GM21447 (cell line): Measurements from ENCODE around the gene ARHGEF37.
A peak's percentile ranks its signal among the peaks of the same experiment; 100 is the strongest.

Source experiments
- ATAC-seq: cut with Tn5 transposase; IDR thresholded peaks from one replicate; pipeline ENCODE4 v1.9.1; 2021; ENCODE audit not compliant: unreplicated experiment

The ARHGEF37 gene

DNA sequence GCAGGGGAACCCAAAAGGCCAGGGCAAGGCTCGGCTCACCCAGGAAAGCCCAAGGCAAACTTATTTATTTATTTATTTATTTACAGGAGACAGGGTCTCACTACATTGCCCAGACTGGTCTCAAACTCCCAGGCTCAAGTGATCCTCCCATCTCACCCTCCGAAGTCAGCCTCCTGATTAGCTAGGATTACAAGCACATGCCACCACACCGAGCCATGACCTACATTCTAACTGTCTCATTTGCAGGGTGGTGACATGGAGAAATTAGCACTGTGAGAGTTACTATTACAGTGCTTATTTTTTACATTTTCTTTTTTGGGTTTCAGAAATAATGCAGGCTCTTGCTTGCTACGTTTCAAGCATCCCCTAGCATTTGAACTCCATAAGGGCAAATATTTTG is 18.1 kb downstream of the ARHGEF37 start:
- ATAC-seq: no peak

DNA sequence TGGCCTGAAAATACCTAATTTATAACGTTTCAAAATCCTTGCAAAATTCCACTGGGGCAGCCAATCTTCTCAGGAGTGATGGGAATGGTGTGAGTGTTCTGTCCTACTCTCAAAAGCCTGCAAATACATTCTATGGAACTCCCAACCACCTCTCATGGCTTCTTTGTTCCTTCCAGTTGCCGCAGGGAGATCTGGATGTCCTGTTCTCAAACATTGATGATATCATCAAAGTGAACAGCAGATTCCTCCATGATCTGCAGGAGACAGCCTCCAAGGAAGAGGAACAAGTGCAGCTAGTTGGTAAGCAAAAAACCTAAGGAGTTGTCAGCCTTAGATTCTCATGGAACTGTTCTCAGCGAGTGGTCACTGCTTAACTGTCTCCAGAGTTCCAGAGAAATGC is 19.6 kb downstream of the ARHGEF37 start:
- no peak for ATAC-seq

DNA sequence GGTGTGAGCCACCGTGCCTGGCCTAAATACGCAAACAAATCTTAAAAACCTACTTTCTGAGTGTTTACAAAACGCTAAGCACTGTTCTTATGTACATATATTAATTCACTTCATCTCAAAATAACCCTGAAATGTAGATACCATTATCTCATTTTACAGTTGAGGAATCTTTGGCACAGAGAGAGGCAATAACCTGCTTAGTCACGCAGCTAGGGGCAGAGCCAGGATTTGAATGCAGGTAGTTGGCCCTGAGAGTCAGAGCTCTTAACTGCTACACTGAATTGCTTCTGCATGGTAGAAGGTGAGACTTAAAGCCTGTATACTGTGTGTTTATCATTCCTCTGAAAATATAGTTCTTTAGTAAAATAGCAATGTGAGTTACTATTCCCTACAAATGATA is 21.9 kb downstream of the ARHGEF37 start:
- ATAC-seq: no peak

DNA sequence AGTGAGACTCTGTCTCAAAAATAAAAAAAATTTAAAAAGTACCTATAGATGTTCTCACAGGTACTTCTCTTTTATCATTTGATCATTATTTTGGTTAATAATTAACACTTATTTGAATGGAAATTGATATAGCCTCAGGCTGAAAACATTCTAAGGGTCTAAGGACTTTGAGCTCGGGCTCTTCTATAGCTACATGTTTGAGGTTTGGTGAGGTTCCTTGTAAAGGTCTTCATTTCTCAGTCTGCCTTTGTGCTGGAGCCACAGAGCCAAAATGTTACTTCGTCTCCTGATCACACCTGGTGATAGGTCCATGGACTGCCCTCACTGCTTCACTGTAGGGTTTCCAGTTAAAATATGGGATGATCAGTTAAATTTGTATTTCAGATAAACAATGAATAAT is 22.6 kb downstream of the ARHGEF37 start:
- ATAC-seq: no peak

DNA sequence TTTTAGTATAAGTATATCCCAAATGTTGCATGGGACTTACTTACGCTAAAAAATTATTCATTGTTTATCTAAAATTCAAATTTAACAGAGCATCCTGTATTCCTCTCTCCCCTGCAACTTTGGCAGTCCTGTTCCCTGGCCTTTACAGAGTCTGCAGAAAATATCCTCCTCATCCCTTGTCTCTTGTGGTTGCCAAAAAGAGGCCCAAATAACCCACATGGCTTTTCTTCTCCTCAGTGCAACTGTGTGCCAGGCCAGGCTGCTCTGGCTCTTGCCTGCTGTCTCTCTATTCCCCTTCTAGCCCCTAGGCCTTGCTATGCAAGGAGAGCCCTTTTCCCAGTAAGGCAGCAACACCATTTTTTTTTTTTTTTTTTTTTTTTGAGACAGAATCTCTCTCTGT is 23.0 kb downstream of the ARHGEF37 start:
- no peak for ATAC-seq

DNA sequence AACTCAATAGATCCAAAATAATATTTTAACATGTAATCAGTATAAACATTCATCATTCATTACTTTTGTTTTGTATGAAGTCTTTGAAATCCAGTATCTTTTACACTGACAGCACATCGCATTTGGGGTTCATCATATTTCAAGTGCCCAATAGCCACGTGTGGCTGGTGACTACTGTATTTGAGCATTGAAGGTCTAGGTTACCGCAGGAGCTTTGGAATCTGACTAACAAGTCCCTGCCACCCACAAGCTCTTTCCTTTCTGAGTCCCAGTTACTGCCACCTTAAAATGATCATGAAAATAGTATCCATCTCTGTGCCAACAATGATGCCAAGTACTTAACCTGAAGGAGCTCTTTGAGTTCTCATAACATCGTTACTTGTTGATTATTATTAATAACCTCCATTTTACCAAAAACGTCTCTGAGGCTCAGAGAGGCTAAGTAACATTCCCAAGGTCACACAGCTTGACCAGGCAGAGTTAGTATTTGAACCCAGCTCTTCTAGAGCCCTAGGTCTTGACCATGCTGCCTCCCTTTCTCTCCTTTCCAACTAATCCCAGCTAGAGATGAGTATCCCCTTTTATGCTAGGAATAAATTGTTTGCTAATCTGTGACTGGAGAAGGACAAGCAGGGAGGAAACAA is 24.2 kb downstream of the ARHGEF37 start:
- ATAC-seq: no peak

DNA sequence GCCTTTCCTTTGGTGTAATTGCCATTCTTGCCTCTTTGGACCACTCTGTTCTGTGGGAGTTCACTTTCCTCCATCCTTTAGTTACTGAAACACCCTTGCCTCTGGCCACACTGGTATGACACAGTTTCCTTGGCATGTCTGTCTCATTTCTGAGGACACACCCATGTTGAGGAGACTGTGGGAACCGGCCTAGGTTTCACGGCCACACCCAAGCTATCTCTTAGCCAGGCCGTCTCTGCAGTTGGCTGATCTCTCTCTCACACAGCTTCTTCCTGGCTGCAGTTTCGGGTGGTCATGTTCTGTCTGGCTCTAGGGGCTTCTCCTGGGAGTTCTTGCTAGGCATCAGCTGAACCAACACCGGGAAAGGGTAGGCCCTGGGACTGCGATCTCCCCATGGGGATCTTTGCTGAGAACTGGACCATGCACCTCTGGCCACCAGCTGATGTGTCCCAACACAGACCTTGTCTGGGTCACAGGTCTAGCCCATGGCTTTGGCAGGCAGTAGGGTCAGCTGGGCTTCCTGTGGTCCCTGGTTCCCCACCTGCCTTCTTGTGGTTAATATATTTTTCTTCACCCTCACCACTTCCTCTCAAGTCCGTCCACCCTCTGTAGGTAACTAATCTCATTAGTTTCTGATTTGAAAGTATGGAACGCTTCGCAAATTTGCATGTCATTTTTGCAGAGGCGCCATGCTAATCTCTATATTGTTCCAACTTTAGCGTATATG is 24.9 kb downstream of the ARHGEF37 start:
- ATAC-seq: peak; percentile 96

DNA sequence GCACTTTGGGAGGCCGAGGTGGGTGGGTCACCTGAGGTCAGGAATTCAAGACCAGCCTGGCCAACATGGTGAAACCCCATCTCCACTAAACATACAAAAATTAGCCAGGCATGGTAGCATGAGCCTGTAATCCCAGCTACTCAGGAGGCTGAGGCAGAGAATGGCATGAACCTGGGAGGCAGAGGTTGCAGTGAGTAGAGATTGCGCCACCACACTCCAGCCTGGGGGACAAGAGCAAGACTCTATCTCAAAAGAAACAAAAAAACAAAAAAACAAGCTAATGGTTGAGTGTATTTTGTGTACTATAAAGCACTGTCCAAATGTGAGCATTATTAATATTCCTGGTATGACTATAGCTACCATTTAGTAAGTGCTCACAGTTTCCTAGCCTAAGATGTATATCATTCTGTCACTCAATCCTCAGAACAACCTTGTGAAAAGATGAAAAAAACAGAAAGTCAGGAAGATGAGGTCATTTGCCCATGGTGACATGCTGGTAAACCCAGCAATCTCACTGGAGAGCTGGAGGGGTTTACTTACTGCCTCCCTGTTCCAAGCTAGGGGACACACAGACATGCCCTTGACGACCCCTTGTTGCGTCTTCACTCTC is 27.7 kb downstream of the ARHGEF37 start:
- ATAC-seq: no peak

DNA sequence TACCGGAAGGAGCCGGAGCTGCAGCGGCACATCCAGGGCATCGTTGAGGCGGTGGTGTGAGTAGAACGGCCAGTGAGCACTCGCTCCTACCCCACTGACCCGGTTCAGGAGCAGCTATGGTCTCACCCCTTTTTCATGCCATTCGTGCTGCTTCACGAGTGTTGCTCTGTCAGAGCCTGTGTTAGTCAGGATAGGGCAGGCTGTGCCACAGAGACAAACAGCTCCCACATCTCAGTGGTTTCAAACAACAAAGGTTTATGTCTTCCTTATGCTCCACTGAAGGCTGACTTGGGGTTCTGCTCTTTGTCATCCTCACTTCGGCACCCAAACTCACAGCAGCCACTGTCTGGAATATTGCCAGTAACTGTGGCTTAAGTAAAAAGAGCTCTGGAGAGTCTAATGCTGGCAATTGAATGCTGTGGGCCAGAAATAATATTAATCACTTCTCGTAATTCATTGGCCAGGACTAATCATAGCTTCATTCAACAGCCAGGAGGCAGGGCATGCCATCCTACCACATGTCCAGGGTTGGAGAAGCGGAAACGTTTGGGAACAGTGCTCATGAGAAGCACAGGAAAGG is 28.4 kb downstream of the ARHGEF37 start:
- ATAC-seq: no peak

DNA sequence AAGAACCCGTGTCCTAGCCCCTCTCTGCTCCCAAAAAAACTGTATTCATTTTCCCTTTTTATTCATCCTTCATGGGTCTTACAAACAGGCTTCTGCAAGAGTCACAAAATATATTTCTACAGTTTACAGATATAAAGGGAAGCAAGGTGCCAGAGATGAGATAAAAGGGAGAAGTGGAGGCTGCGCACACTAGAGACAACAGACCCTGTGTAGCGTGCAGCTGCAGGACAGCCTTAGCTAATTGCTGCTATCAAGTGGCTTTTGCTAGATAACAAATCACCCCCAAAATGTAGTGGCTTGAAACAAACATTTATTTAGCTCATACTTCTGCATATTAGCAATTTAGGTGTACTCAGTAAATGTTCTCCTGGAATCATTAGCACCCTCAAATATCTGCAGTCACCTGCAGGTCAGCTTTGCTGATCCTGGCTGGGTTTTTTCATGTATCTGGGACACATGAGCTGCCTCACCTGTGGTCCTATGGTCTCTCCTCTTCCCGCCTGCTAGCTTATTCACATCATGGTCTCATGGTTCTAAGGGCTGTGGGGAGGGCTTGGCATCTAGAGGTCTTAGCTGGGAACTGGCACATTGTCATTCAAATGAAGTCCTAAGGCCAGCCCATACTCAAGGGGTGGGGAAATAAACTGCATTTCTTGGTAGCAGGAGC is 29.4 kb downstream of the ARHGEF37 start:
- ATAC-seq: no peak

DNA sequence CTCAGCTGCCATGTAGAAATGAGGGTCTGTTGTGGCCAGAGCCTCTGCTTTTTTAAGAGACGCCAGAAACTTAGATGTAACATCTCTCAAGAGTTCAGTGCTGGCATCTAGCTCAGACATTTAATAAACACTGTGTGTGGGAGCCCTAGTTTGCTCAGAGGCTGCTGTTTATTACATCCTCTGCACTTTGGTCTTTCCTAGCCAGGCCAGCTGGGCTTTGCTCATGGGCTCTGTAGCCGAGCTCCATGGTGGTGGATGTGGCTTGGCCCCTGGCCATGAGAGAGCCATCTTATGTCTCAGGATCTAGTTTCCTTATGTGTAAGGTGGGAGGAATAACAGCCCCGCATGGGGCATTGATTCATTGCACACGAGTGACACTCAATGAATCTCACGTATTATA is 30.0 kb downstream of the ARHGEF37 start:
- no peak for ATAC-seq

DNA sequence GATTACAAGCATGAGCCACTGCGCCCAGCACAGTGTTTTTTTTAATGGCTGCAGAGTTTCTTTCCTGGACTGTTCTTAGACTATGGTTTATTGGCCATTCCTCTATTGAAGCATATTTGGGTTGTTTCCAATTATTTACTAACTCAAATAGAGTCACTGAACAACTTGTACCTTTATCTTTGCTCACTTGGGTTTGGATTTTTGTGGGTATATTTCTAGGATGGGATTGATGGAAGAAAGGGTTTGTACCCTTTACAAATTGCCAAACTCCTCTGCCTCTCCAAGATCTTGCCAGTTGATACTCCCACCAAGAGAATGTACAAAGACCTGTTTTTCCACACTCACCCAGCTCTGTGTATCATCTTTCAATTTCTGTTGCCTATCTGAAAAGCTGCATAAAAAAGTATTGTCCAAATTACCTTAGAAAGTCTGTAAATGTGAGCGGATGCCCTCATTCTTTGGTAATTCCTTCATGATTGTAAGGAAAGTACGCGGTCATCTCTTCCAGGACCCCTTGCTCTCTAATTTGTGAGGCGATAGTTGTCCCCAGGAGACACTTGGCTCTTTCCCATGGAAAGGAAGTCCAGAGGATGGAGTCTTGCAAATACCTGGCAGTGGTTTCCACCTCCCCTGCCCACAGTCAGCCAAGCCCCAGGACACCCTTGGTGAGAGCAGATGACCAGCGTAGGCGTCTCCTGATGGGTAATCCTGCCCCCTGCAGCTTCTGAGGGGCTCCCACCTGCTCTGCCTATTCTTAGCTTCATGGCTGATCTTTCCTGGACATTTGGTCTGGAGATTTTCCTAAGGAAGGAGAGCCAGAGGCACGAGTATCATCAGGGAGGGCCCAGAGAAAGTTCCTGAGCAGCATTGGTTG is 33.0 kb downstream of the ARHGEF37 start:
- no peak for ATAC-seq

DNA sequence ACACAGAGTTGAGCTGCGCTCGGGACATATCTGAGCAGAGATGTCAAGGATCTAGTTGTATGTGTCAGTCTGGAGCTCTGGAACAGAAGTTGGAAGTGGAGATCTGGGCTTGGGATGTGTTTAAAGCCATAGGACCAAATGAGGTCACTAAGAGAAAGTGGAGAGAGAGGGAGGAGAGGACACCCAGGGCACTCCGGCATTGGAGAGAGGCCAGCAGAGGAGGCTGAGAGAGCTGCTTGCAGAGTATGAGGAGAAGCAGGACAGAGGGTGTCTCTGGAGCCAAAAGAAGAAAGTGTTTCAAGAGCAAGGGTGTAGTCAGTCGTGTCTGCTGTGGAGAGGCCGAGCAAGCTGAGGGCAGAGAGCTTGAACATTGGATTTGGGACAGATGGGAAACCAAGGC is 34.7 kb downstream of the ARHGEF37 start:
- ATAC-seq: no peak

DNA sequence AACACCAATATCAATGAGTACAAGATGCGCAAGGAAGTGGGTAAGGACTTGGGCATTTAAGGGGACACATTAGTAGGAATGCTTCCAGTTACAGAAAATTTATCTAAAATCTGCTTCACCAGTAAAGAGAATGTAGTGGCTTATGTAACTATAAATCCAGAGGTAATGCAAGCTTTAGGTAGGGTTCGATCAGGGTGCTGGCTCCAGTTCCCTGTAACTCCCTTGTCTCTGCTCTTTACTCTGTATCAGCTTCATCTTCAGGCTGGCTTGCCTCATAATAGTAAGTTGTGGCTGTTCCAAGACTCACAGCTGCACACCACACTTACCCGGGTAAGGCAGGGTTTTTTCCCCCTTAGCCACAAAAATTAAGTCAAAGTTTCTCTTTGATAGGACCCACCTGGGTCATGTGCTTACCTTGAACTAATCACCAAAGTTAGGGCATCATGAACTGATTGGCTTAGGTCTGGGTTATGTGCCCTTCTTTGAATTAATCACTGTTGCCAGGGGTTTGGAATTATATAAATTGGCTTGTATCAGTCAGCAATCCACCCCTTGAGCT is 35.5 kb downstream of the ARHGEF37 start:
- ATAC-seq: peak; percentile 64

DNA sequence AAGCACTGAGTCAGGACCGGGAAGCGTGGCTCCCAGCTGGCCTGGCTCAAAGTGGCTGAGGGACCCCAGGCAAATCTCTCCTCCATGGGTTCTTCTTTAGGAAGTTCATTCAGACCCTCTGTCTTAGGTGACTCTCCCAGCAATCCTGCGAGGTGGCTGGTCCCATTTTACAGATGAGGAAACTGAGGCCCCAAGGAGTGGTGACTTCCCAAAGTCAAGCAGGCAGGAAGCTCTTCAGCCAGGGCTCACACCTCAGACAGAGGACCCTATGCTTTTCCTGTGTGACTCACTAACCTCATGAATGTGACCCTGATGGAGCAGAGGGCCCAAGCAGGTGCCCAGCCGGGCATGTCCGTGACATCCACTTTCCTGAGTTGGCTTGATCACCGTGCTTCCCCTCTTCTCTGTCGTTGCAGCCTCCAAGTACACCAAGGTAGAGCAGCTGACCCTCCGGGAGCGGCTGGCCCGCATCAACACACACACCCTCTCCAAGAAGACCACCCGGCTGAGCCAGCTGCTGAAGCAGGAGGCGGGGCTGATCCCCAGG is 36.5 kb downstream of the ARHGEF37 start:
- peak; percentile 41 for ATAC-seq

DNA sequence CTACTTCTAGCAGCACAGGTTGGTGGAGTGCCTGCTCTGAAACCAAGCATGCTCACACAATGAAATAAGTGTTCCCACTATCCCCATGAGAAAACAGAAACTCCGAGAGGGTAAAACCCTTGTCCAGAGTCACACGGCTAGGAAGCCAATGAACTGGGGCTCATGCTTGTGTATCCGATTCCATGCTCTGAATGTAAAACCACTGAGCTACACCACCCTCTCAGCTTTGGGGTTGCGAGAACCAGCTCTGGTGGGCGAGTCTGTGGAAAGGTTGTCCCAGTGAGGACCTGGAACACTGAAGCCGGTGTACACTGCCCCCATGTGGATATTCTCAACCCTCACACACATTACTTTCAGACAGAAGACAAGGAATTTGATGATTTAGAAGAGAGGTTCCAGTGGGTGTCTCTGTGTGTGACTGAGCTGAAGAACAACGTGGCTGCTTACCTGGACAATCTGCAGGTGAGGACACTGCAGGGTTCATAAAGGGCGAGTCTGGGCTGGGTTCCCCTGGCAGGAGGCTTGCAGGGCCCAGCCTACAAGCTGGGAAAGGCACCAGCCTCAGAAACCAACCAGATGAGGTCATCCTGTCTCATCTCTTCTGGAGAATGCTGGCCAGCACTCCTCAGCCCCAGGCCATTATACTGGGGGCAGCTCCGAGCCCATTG is 37.4 kb downstream of the ARHGEF37 start:
- ATAC-seq: peak; percentile 55

DNA sequence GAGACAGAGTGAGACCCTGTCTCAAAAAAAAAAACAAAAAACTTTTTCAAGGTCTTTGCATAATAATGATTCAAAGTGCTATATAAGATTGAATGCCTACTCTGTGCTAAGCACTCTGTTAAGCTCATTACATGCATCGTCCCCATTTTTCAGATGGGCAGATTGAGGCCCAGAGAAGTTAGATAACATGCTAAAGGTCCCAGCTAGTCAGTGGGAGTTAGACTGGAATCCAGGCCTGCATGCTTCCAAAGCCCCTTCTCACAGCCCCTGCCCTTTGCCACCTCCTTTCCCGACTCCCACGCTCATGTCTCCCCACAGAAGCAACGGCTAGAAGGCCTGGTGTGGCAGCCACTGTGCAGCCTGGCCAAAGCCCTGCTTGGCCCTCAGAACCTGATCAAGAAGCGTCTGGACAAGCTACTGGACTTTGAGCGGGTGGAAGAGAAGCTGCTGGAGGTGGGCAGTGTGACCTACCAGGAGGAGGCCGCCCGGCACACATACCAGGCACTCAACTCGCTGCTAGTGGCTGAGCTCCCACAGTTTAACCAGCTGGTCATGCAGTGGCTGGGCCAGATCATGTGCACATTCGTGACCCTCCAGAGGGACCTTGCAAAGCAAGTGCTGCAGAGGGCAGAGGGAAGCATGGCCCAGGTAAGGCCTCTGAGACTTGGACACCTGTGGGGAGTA is 40.3 kb downstream of the ARHGEF37 start:
- ATAC-seq: no peak

DNA sequence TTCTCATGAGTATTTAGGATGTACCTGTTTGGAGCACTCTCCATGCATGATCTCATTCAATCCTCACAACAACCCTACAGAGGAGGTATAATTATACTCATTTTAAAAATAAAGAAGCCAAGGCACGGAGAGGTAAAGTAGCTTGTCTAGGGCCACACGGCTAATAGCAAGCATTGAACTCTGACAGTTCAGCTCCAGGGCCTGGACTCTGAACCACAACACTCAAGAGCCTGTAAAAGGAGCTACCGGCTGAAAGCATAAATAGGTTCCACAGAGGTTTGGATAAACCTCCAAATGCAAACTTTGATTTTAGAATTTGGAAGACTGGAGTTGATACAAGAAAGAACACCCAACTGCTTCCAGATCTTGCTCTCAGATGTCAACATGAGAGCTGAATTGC is 41.2 kb downstream of the ARHGEF37 start:
- no peak for ATAC-seq

DNA sequence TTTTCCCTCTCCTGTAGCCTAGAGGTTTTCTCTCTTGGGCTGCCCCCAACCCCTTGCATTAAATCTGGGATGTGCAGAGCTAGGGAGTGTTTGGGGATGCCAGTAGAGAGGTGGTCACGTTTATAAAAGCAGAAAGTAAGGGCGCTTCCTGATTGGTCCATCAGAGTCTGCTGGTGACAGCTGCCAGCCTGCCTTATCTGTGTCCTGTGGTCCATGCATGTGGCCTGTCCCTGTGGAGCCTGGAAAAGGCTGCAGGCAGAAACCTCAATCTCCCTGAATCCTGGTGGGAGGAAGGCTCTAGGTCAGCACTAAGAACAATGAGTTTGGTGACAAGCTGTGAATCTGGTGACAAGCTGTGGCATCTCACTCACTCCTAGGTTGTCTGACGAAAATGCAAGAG is 42.2 kb downstream of the ARHGEF37 start:
- ATAC-seq: no peak
